DMS 273 (cell line): Measurements from ENCODE around the gene SLC48A1.

Source experiments
- DNase-seq: peaks from one replicate; lab custom pipeline; 2025; ENCODE audit not compliant: unreplicated experiment; lab: John Stamatoyannopoulos, UW

The SLC48A1 gene

DNA sequence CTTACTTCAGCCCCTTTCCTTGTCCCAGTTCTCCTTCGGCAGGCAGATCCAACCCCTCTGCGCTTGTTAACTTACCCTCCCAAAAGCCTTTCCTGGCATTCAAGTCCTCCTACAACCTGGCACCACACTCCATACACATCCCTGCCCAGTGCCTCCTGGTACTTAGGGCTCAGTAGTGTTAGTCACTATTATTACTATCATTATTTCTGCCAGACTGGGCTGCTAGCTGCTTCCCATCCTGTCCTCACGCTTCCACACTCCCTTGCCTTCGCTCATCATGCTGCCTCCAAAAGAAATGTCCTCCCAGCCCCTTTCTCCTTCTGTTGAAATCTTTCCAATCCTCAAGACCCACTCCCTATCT lies 48.3 kb downstream of the SLC48A1 start:
- DNase-seq, result no peak

DNA sequence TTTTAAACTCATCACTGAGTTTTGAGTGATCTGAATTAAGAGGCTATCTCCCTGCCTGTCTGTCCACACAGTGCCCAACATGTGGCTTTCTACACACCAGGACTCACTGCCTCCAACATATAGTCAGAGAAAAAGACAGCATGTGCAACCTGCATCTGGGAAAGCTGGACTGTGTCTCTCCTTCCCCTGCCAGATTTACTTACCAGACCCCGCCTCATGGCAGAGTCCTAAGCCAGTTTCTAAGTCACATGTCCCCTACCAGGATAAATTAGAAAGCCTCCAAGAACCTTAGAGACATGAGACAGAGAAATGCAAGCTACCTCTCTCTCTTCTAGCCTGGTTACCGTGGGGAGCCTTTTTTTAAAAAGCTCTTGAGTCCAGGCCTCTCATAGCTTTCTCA lies 49.4 kb downstream of the SLC48A1 start:
- DNase-seq, result no peak

DNA sequence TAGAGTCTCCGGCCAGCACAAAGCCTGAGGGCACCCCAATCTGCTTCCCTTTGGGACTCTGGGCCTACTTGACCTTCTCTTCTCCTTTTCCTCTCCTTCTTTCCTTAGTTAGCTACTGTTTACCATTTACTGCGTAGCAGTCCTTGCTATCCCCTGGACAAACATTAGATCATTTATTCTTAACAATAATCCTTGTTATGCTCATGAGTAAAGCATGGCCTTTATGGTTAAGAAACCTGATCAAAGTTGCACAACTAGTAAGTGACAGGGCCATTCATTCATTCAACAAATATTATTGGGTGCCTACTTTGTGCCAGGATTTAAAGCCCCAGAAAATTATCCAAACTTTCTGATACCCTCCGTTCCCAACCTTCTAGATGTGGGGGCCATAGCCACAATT lies 49.8 kb downstream of the SLC48A1 start:
- no peak for DNase-seq

DNA sequence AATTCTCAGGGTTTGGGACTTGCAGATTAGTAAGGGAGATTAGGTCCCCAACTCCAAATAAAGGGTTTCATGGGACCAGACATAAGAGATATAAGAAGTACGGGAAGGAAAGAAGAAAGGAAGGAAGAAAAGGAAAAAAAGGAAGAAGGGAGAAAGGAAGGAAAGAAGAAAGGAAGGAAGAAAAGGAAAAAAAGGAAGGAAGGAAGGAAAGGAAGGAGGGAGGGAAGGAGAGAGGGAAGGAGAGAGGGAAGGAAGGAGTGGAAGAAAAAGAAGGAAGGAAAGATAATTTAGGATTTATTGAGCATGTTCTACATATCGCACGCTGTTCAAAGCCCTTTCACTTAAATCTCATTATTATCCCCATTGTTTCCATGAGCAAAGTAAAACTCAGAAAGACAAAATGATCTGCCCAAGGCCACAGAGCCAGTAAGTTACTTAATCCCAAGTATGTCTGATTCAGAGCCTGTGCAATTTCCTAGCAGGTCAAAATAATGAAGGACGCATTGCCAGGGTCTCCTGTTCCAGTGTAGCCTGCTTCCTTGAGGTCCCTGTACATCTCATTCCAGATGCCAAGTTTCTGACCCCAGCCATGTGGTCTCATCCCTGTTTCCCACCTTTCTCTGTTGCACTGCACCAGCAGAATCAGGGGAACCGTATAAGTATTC lies 50.5 kb downstream of the SLC48A1 start:
- DNase-seq, result no peak

DNA sequence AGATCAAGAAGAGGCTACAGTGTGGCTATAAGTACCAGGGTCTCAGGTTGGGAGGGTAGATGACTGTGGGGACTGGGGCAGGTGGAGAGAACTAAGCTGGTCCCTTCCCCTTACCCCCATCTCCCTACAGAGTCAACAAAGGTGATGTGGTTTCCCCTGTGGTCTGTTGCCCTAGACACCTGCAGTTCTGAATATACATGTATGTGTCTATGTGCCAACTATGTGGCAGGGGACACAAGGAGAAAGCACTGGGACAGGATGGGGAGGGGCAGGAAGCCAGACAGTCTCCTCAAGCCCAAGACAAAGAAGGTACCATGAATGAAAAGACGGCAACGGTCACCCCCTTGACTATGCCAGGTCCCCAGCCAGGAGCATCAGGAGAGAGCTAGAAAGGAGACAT lies 51.2 kb downstream of the SLC48A1 start:
- no peak for DNase-seq

DNA sequence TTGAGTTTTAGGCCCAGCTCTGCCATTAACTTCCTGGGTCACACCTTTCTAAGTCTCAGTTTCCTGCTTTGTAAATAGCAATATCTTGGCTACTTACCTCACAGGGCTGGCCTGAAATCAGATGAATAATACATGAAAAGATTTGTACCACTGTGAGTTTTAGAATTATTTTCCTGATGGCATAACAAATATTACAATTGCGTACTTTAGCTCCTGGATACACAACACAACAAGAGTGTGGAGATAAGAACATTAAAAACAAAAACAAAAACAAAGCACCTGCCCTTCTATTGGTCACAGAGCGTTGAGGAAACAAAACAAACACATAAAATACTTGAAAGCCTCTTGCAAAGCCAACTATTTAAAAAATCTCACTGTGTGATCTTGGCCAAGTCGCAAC lies 51.6 kb downstream of the SLC48A1 start:
- DNase-seq, result no peak

DNA sequence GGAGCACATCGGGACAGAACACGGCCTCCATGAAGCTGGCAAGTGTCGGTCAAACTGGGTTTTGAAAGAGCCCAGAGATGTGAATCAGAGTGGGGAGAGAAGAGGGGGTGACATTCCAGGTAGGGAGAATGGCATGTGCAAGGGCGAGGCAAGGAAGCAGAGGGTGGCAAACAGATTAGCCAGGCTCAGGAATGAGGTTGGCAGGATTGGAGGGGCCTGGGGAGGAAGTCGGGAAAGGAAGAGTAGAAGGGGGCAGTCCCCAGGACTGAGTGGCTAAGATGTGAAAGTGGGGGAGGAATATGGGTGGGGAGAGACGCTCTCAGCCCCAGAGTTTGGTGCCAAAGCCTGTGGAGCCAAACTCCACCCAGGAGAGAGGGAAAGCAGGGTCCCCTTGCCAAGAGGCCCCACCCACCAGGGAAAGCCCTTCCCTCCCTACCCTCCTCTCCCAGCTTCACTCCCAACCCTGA lies 52.2 kb downstream of the SLC48A1 start:
- no peak for DNase-seq

DNA sequence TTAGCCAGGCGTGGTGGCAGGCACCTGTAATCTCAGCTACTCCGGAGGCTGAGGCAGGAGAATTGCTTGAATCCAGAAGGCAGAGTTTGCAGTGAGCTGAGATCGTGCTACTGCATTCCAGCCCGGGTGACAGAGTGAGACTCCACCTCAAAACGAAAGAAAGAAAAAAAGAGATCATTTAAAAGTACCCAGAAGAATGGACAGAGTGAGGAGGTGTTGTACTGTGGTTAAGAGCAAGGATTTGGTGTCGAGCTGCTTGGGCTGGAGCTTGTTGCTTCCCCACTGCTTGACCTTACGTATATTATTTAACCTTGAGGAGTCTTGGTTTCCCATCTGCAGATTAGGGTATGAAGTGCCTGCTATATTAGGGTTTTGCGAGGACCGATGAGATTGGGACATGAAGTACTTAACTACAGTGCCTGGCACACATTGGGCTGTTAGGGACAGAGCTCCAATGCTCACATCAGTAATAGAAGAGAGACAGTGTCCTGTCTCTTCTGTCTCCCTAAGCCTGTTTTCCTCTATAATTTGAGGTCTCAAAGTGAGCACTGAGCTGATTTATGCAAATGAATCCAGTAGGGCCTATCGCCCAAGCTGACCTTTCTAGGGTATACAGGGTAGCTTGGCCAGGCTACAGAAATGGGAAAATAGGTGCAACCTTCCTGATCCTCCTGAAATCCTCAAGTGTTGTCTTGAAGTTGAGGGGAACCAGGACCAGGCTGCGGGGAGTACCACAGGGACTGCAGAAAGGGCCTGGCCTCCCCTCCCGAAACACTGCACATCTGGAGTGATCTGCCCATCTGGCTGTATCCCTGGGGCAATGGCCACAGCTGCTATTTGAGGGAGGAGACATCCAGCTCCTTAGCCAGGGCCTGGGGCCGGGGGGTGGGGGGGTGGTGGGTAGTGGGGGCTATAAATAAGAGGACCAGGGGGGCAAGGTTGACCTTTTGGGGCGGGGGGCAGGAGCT lies 55.3 kb downstream of the SLC48A1 start:
- DNase-seq, result no peak

DNA sequence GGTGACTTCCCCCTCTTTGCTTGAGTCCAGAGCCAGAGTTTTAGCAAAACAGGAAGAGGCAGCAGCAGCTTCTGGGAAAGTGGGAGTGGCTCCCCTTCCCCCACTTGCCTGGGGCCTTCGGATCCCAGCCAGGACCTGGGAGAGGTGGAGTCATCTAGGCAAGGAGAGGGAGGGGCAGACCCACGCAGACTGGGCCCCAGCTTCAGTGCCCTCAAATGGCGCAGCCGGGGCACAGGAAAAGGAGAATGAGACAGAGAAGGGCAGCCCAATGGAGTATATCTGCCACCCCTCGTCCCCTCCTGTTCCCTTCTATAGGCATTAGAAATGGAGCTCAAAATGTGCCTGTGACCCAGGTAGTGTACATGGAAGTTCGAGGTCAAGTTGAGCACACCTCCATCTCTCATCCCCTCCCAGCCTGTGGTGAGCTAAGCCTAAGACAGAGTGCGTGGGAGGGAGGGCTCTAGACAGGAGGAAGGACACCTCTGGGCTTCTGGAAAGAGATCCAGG lies 56.0 kb downstream of the SLC48A1 start:
- peak; percentile 4 for DNase-seq

DNA sequence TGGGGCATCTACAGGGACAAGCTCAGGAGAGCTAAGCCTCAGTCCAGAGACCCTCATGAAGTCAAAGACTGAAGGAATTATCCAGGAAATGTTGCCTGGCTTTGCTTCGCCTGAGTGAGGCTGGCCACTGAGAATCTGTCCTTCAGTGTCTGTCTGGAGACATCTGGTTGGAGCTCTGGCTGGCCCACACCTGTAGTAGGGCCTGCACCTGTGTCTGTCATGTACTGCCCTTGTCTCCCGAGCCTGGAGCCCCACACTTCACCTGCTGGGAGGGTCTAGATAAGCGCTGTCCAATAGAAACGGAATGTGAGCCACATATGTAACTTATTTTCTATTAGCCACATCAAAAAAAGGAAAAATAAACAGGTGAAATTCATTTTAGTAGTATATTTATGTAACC lies 56.5 kb downstream of the SLC48A1 start:
- no peak for DNase-seq
